GM11168 (cell line): ENCODE data around the gene KSR2.

ENCODE experiments used
- in situ Hi-C: fragments of 300-500 bp; cut with MboI; formaldehyde crosslinking; loops from one replicate; pipeline ENCODE4 v1.12.0; 2022; ENCODE audit warnings: low sequenced_read_pairs; ENCODE audit not compliant: unreplicated experiment

Gene KSR2

GRCh38 chr12:117970334-117970733 lies 1.5 kb upstream of the KSR2 start:
- in situ Hi-C loops = no loop called here

GRCh38 chr12:117968151-117968789 lies 520 bp downstream of the KSR2 start:
- in situ Hi-C loops = no loop called here

- in situ Hi-C loops = no loop called here
Observed at GRCh38 chr12:117967512-117967911, 1.3 kb downstream of the KSR2 start.

- in situ Hi-C loops = no loop called here
Observed at GRCh38 chr12:117967043-117967442, 1.7 kb downstream of the KSR2 start.

- in situ Hi-C loops = no loop called here
Observed at GRCh38 chr12:117966511-117966910, 2.3 kb downstream of the KSR2 start.

GRCh38 chr12:117963836-117964235 lies 5.0 kb downstream of the KSR2 start:
- in situ Hi-C loops = no loop called here

GRCh38 chr12:117936722-117937484 lies 31.9 kb downstream of the KSR2 start:
- in situ Hi-C loops = no loop called here

- in situ Hi-C loops = no loop called here
Observed at GRCh38 chr12:117933545-117933944, 35.2 kb downstream of the KSR2 start.

- in situ Hi-C loops = no loop called here
Observed at GRCh38 chr12:117926391-117926899, 42.3 kb downstream of the KSR2 start.

- in situ Hi-C loops = no loop called here
Observed at GRCh38 chr12:117921929-117922777, 46.6 kb downstream of the KSR2 start.

- in situ Hi-C loops = no loop called here
Observed at GRCh38 chr12:117919479-117919878, 49.3 kb downstream of the KSR2 start.

- in situ Hi-C loops = no loop called here
Observed at GRCh38 chr12:117914686-117915085, 54.1 kb downstream of the KSR2 start.

GRCh38 chr12:117912756-117913155 lies 56.0 kb downstream of the KSR2 start:
- in situ Hi-C loops = no loop called here

GRCh38 chr12:117908411-117908810 lies 60.4 kb downstream of the KSR2 start:
- in situ Hi-C loops = no loop called here

GRCh38 chr12:117907108-117907689 lies 61.6 kb downstream of the KSR2 start:
- in situ Hi-C loops = no loop called here

GRCh38 chr12:117904051-117904450 lies 64.7 kb downstream of the KSR2 start:
- in situ Hi-C loops = no loop called here

- in situ Hi-C loops = no loop called here
Observed at GRCh38 chr12:117903110-117903840, 65.5 kb downstream of the KSR2 start.

- in situ Hi-C loops = no loop called here
Observed at GRCh38 chr12:117901631-117902030, 67.2 kb downstream of the KSR2 start.

- in situ Hi-C loops = no loop called here
Observed at GRCh38 chr12:117900561-117900960, 68.2 kb downstream of the KSR2 start.
